ENCODE results near the gene CLRN2. TPM values are rescaled to one million over a fixed set of nuclear protein-coding genes. Genes with fewer than 3 reads are reported as not detected.
"Not testable (repeated sequence)": the region's sequence is repeated elsewhere in the genome, so short reads cannot be mapped to it uniquely, and the experiment has no call there.

CLRN2 gene
- total and polyA plus RNA-seq, 4 donors = not detected

DNA sequence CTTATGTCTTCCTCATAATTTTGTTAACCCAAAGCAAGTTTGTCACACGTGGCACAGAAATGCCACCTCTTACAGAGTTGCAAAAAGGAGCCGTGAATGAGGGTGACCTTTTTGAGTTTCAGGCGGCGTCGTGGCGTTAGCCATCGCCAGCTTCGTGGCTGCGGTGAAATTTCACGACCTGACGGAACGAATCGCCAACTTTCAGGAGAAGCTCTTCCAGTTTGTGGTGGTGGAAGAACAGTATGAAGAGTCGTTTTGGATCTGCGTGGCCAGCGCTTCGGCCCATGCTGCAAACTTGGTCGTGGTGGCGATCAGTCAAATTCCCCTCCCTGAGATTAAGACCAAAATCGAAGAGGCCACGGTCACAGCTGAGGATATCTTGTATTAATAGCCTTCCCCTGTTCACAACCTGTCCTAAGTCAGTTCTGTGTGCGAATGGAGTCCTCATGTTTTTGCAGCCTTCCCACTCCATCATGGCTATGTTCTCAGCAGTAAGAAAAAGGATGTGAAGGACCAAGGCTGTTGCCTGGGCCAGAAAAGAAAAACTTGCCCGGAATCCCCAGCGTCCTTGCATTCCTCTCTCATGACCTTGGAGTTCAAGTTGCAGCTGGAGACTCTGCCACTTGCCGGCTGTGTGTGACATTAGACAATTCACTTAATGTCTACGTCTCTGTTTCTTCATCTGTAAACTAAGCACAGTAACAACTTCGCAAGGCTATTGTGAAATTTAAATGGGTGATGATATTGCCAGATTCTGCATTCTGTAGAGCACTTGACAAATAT lies 11.9 kb downstream of the CLRN2 start:
- ATAC-seq (ENCODE audit: low FRiP score) (no peak), DNase-seq (no peak)
- WGBS, 2 donors = 76 to 77% methylated on average over 27 of the region's 27 CpGs
- intact Hi-C loops (cut with DNase I) = no loop called here
- no peaks in the 10 kb centered on the region for H3K9me3 ChIP-seq (ENCODE audit: control insufficient read depth, low read length)
- H3K4me3 ChIP-seq (ENCODE audit: low read length in 2 of 2) = no peak overlapping the region
- no peaks in the 10 kb centered on the region for H3K27me3 ChIP-seq (ENCODE audit: control insufficient read depth in 1 of 2, insufficient read depth in 2 of 2, low read length in 1 of 2)
- H3K36me3 ChIP-seq (ENCODE audit: control insufficient read depth in 1 of 2, insufficient read depth in 2 of 2, low read length in 1 of 2) = no peaks in the 10 kb centered on the region
- no peak overlapping the region for H3K27ac ChIP-seq (ENCODE audit: low read depth in 1 of 2, low read length in 2 of 2)
- H3K4me1 ChIP-seq (ENCODE audit: control insufficient read depth in 1 of 2, insufficient read depth in 2 of 2, low read length in 2 of 2) = no peaks in the 10 kb centered on the region

DNA sequence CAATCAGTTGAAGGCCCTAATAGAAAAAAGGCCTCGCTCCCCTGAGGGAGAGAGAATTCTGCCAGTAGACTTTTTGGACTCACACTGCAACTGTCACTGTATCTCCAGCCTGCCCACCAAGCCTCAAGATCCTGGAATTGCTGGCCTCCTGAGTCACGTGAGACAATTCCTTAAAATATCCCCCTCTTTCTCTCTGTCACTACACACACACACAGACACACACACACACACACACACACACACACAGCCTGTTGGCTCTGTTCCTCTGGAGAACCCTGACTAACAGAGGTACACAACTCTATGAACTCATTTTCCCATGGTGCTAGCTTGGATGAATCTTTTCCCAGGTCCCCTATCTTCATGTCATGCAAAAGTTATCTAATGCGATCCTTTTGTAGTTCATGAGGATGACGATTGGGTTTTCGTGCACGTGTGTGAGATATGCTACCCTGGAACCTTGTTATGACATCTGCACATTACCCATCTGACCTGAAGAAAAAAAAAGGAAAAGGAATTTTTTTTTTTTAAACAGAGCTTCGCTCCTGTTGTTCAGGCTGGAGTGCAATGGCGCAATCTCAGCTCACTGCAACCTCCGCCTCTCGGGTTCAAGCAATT lies 13.7 kb downstream of the CLRN2 start:
- Histone ChIP-seq H3K27me3 (ENCODE audit: control insufficient read depth in 1 of 2, insufficient read depth in 2 of 2, low read length in 1 of 2) (no peaks in the 10 kb centered on the region), H3K4me1 (ENCODE audit: control insufficient read depth in 1 of 2, insufficient read depth in 2 of 2, low read length in 2 of 2) (no peaks in the 10 kb centered on the region), H3K36me3 (ENCODE audit: control insufficient read depth in 1 of 2, insufficient read depth in 2 of 2, low read length in 1 of 2) (no peaks in the 10 kb centered on the region), H3K9me3 (ENCODE audit: control insufficient read depth, low read length) (no peaks in the 10 kb centered on the region), H3K27ac (ENCODE audit: low read depth in 1 of 2, low read length in 2 of 2) (no peak overlapping the region), H3K4me3 (ENCODE audit: low read length in 2 of 2) (no peak overlapping the region)
- intact Hi-C loops (cut with DNase I) = no loop called here
- ATAC-seq (ENCODE audit: low FRiP score) (no peak), DNase-seq (no peak)
- 78 to 84% methylated on average over 10 of the region's 10 CpGs for WGBS, 2 donors

DNA sequence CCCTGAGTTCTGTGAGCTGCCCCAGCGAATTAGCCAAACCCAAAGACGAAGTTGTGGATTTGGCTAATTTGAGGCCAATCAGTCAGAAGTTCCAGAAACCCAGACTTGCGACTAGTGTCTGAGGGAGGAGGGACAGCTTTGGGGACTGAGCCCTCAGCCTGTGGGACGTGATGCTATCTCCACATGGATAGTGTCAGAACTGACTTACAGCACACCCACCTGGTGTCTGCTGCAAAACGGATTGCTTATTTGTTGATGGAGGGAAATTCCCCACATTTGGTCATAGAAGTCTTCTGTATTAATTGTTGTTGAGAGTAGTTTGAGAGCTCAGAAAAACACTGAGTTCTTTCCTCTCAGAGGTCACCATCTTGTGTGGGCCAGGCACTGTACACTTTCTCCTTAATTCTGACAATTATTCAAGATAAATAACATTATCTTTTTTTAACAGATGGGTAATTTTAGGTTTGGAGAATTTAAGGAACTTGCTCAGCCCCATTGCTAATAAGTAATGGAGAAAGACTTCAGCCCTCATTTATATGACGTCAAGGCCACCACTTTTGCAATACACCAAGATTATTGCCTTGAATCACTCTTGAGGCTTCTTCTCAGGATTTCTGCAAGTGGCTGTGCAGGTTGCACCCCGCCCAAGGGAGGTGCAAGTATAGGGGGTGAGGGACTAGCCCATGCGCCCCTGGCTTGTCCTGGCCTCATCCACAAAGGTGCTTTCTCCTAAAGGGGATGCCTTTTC lies 16.7 kb downstream of the CLRN2 start:
- Histone ChIP-seq H3K36me3 (ENCODE audit: control insufficient read depth in 1 of 2, insufficient read depth in 2 of 2, low read length in 1 of 2) (no peaks in the 10 kb centered on the region), H3K4me1 (ENCODE audit: control insufficient read depth in 1 of 2, insufficient read depth in 2 of 2, low read length in 2 of 2) (no peaks in the 10 kb centered on the region), H3K9me3 (ENCODE audit: control insufficient read depth, low read length) (no peaks in the 10 kb centered on the region), H3K27ac (ENCODE audit: low read depth in 1 of 2, low read length in 2 of 2) (no peak overlapping the region), H3K4me3 (ENCODE audit: low read length in 2 of 2) (no peak overlapping the region), H3K27me3 (ENCODE audit: control insufficient read depth in 1 of 2, insufficient read depth in 2 of 2, low read length in 1 of 2) (no peaks in the 10 kb centered on the region)
- intact Hi-C loops (cut with DNase I) = no loop called here
- WGBS, 2 donors = 65 to 66% methylated on average over 8 of the region's 8 CpGs
- ATAC-seq (ENCODE audit: low FRiP score) (no peak), DNase-seq (no peak)

DNA sequence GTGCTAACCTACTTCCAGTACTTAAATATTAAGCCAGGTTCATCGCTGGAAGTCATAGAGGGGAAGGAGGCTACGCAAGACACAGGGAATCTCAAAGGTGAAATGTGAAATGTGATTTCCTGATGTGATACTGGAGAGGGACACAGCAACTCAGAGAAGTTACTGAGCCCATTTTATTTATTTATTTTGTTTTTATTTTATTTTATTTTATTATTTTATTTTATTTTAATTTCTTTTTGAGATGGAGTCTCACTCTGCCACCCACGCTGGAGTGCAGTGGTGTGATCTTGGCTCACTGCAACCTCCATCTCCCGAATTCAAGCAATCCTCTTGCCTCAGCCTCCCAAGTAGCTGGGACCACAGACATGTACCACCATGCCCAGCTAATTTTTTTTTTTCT lies 19.7 kb downstream of the CLRN2 start:
- Histone ChIP-seq H3K4me1 (ENCODE audit: control insufficient read depth in 1 of 2, insufficient read depth in 2 of 2, low read length in 2 of 2) (no peaks in the 10 kb centered on the region), H3K27me3 (ENCODE audit: control insufficient read depth in 1 of 2, insufficient read depth in 2 of 2, low read length in 1 of 2) (no peaks in the 10 kb centered on the region), H3K36me3 (ENCODE audit: control insufficient read depth in 1 of 2, insufficient read depth in 2 of 2, low read length in 1 of 2) (no peaks in the 10 kb centered on the region), H3K4me3 (ENCODE audit: low read length in 2 of 2) (no peak overlapping the region), H3K9me3 (ENCODE audit: control insufficient read depth, low read length) (no peaks in the 10 kb centered on the region), H3K27ac (ENCODE audit: low read depth in 1 of 2, low read length in 2 of 2) (no peak overlapping the region)
- no peak for ATAC-seq (ENCODE audit: low FRiP score)
- intact Hi-C loops (cut with DNase I) = no loop called here
- no peak for DNase-seq
- WGBS, 2 donors = 92 to 96% methylated on average over 4 of the region's 4 CpGs

DNA sequence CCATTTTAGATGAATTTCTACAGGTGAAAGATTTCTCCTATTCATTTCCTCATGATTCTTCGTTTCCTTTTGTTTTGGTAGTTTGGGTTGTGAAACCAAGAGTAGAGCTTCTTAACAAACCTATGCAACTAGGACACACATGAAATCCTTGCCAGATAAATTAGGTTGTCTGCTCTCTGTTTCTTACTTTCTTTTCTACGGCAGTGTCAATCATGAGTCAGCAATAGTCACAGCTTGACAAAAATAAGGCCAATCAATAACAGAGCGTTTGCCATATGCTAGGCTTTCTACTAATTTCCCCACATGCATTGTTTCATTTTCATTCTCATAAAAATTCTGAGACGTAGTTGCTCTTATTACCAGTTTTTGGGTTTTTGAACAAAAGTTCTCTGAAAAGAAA lies 20.3 kb downstream of the CLRN2 start:
- ATAC-seq (ENCODE audit: low FRiP score) (no peak), DNase-seq (no peak)
- 71 to 91% methylated on average over 4 of the region's 4 CpGs for WGBS, 2 donors
- intact Hi-C loops (cut with DNase I) = no loop called here
- Histone ChIP-seq H3K27me3 (ENCODE audit: control insufficient read depth in 1 of 2, insufficient read depth in 2 of 2, low read length in 1 of 2) (no peaks in the 10 kb centered on the region), H3K36me3 (ENCODE audit: control insufficient read depth in 1 of 2, insufficient read depth in 2 of 2, low read length in 1 of 2) (no peaks in the 10 kb centered on the region), H3K4me1 (ENCODE audit: control insufficient read depth in 1 of 2, insufficient read depth in 2 of 2, low read length in 2 of 2) (no peaks in the 10 kb centered on the region), H3K4me3 (ENCODE audit: low read length in 2 of 2) (no peak overlapping the region), H3K27ac (ENCODE audit: low read depth in 1 of 2, low read length in 2 of 2) (no peak overlapping the region), H3K9me3 (ENCODE audit: control insufficient read depth, low read length) (no peaks in the 10 kb centered on the region)

DNA sequence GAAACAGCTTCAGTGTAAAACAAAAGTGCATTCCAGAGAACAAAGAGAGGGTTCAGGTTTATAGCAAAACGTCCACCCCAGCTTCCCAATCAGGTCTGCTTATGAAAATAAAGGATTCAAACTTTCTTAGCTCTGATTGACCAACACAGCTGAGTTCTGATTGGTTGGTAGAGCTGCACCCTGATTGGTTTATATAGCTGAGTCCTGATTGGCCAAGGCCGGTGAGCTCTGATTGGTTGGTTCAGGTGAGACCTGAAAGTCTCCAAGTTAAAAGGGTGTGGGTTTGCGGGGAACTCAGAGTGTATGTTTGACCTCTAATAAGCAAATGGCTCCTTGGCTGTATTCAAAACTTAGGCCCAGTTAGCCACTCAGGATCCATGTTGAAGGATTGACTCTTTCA lies 20.9 kb downstream of the CLRN2 start:
- ATAC-seq (ENCODE audit: low FRiP score) = no peak
- WGBS, 2 donors = 80 to 84% methylated on average over 3 of the region's 3 CpGs
- intact Hi-C loops (cut with DNase I) = no loop called here

DNA sequence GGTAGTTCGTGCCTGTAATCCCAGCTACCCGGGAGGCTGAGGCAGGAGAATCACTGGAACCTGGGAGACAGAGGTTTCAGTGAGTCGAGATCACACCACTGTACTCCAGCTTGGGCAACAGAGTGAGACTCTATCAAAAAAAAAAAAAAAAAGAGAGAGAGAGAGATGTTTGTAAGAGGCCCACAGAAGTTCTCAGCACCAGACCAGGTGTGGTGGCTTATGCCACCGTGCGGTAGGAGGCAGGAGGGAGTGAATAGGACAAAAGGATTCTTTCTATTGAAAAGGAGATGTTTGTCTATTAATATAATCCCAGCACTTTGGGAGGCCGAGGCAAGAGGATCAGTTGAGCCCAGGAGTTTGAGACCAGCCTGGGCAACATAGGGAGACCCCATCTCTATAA lies 22.1 kb downstream of the CLRN2 start:
- H3K4me1 ChIP-seq (ENCODE audit: control insufficient read depth in 1 of 2, insufficient read depth in 2 of 2, low read length in 2 of 2); ATAC-seq (ENCODE audit: low FRiP score); H3K27me3 ChIP-seq (ENCODE audit: control insufficient read depth in 1 of 2, insufficient read depth in 2 of 2, low read length in 1 of 2); H3K27ac ChIP-seq (ENCODE audit: low read depth in 1 of 2, low read length in 2 of 2); H3K4me3 ChIP-seq (ENCODE audit: low read length in 2 of 2); intact Hi-C loops (cut with DNase I); H3K36me3 ChIP-seq (ENCODE audit: control insufficient read depth in 1 of 2, insufficient read depth in 2 of 2, low read length in 1 of 2); DNase-seq; H3K9me3 ChIP-seq (ENCODE audit: control insufficient read depth, low read length): not testable (repeated sequence)
- WGBS, 2 donors = 90 to 93% methylated on average over 6 of the region's 6 CpGs

More for the DNA sequence above, 20.9 kb downstream of the CLRN2 start:
- Histone ChIP-seq H3K9me3 (ENCODE audit: control insufficient read depth, low read length) (no peaks in the 10 kb centered on the region), H3K4me3 (ENCODE audit: low read length in 2 of 2) (no peak overlapping the region), H3K27me3 (ENCODE audit: control insufficient read depth in 1 of 2, insufficient read depth in 2 of 2, low read length in 1 of 2) (no peaks in the 10 kb centered on the region), H3K4me1 (ENCODE audit: control insufficient read depth in 1 of 2, insufficient read depth in 2 of 2, low read length in 2 of 2) (no peaks in the 10 kb centered on the region), H3K36me3 (ENCODE audit: control insufficient read depth in 1 of 2, insufficient read depth in 2 of 2, low read length in 1 of 2) (no peaks in the 10 kb centered on the region), H3K27ac (ENCODE audit: low read depth in 1 of 2, low read length in 2 of 2) (no peak overlapping the region)
- DNase-seq = no peak

DNA sequence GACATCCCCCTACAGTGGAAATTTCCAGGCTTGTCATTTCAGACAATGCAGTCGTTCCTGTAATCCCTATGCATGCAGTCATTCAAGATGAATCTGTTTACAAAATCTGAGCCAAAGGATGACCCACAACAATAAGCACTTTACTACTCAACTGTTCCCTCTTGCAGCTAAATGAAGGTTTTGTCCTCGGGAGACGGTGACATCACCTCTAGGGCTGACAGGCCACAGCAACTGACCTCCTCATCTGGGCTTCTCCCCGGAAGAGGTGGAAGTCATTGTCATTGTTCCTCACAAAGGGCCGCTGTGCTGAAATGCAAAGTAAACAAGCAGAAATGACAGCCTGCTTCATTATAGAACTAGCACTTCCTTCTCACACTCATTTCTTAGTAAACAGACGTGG lies 29.2 kb downstream of the CLRN2 start:
- ATAC-seq (ENCODE audit: low FRiP score) = no peak

More for the DNA sequence above, 29.2 kb downstream of the CLRN2 start:
- intact Hi-C loops (cut with DNase I) = loop anchor here in 1 of 2 donors (10.0 kb wide), 1 partner anchor 1051 kb away; no protein-coding TSS in a partner anchor
- DNase-seq = no peak
- H3K4me3 ChIP-seq (ENCODE audit: low read length in 2 of 2) = no peak overlapping the region
- no peaks in the 10 kb centered on the region for H3K9me3 ChIP-seq (ENCODE audit: control insufficient read depth, low read length)
- no peaks in the 10 kb centered on the region for H3K4me1 ChIP-seq (ENCODE audit: control insufficient read depth in 1 of 2, insufficient read depth in 2 of 2, low read length in 2 of 2)
- 43 to 47% methylated on average over 6 of the region's 6 CpGs for WGBS, 2 donors
- H3K36me3 ChIP-seq (ENCODE audit: control insufficient read depth in 1 of 2, insufficient read depth in 2 of 2, low read length in 1 of 2) = no peaks in the 10 kb centered on the region
- H3K27ac ChIP-seq (ENCODE audit: low read depth in 1 of 2, low read length in 2 of 2) = no peak overlapping the region
- H3K27me3 ChIP-seq (ENCODE audit: control insufficient read depth in 1 of 2, insufficient read depth in 2 of 2, low read length in 1 of 2) = peaks cover 0 to 1% of the 10 kb centered on the region in 2 donors

Data from aorta (tissue), 5 donors.